Activated CD4-positive, CD25-positive, alpha-beta regulatory T cell (primary cell): ENCODE results near the gene F11.
"Not testable (repeated sequence)": the region's sequence is repeated elsewhere in the genome, so short reads cannot be mapped to it uniquely, and the experiment has no call there.

Experiments
- DNase-seq, 4 experiments: peaks; one replicate each; lab custom pipeline; 2025; lab: John Stamatoyannopoulos, UW

The F11 gene

DNA sequence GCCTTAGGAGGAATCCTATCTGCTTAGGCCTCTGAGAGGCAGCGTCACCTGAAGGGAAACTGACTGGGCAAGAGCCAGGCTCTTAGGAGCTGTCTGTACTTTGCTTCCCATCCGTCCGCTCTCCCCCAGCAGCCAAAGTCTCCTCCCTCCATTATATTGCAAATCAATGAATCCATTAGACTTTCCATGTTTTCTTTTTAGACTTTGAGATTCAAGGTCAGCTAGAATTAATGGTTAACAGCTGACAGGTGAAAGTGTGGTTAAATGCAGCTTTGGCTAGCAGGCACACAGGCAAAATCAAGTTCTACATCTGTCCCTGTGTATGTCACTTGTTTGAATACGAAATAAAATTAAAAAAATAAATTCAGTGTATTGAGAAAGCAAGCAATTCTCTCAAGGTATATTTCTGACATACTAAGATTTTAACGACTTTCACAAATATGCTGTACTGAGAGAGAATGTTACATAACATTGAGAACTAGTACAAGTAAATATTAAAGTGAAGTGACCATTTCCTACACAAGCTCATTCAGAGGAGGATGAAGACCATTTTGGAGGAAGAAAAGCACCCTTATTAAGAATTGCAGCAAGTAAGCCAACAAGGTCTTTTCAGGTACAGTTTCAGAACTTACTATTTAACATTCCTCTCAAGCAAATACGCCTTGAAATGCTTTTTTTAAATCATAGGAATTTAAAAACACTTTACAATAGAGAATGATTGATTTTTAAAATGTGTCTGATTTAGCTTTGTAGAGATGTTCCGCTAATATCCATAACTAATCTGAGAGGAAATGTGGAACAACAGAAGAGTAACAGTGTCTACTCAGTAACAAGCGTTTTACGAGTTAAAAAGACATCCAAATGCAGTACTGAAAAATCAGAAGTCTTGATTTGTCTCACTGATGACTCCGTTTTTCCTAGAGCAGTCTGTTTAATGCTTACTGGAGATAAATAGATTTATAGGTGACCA is at the start of gene F11:
F11 (plus strand) TSS at position 507 of the 970 bp plus-strand sequence. CDS start 948 bp downstream, outside the sequence.
- no peak for DNase-seq

DNA sequence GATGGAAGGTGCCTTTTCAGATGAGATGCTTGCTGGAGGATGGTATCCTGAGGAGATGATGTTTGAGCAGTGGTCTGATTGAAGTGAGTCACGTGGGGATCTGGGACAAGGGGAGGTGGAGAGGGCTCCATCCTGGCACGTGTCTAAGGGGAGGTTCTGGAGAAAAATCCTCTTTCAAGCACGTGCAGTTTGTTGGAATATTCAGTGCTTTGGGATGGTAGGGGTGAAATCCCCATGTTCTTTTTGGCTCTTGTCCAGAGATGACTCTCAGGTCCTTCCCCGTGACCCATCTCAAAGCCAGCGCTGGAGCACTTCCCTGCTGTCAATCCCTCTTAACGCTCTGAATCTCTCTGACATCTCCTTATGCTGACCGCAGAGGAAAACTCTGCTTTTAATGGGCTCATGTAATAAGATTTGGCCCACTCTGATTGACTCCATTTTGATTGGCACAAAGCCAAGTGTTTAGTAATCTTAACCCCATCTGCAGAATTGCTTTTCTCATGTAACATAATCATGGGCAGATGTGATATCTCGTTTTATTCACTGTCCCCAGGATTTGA is 49.4 kb upstream of the F11 start:
- no peak for DNase-seq

DNA sequence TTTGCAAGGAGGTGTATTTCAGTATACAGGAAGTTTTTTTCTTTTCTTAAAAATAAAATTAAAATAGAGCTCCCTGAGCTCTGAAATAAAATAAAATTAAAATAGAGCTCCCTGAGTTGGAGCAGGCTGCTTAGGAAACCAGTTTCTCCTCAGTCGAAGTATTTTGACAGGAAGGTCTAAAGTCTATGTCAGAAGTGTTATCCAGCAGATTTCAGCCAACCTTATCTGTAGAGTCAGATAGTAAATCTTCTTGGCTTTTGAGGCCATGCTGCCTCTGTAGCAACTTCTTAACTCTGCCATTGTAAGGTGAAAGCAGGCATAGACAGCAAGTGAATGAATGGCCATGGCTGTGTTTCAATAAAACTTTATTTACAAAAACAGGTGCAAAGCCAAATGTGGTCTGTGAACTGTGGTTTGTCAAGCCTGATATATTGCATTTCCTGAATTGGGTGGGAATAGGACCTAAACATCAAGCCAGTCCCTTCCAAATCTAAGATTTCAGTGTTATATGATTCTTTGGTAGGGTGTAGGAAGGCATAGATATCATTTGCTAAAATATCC is 48.2 kb upstream of the F11 start:
- no peak for DNase-seq

DNA sequence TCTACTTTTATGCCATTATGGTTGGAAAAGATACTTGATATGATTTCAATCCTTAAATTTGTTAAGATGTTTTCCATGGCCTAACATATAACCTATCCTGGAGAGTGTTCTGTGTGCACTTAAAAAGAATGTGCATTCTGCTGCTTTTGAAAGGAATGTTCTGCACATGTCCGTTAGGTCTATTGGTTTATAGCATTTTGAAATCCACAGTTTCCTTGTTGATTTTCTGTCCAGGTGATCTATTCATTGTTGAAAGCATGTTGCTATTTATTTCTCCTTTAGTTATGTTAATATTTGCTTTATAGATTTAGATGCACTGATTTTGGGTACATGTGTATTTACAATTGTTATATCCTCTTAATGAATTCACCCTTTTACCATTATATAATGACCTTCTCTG is 44.4 kb upstream of the F11 start:
- DNase-seq, result no peak

DNA sequence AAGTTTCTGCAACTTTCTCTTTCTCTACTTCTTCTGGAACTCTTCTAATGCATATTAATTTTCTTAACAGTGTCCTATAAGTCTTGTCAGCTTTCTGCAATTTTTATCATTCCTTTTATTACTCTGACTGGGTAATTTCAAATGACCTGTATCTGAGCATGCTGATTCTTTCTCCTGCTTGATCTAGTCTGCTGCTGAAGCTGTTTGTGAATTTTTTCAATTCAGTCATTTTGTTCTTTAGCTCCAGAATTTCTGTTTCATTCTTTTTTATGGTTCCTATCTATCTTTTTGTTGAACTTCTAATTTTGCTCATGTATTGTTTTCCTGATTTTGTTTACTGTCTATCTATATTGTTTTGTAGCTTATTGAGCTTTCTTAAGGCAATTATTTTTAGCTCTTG is 40.1 kb upstream of the F11 start:
- no peak for DNase-seq

DNA sequence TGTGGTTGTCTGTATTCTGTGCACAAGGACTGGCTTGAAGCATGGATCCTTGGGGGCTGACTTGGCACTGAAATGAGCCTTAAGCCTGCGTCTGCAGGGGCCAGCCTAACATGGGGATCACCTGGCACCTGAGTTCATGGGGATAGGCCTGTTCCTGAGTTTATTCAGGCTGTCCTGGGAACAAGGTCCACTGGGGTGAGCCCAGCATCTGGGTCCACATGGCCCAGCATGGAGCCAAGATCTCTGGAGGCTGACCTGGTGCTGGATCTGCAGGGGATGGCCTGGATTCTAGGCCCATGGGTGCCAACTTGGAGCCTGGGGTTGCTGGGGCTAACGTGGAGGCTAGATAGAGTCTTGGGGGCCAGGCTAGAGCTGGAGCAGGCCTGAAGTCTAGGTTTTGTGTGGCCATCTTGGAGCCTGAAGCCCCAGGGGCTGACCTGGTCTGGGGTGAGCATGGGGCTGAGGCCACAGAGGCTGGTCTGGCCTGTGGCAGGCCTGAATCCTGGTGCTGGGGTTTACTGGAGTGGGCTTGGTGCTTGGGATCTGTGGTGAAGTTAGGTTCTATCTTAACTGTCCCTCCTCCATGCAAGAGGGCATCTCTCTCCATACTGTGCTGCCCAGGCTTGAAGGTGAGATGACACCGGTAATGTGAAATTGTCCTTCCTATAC is 39.3 kb upstream of the F11 start:
- DNase-seq, result no peak

DNA sequence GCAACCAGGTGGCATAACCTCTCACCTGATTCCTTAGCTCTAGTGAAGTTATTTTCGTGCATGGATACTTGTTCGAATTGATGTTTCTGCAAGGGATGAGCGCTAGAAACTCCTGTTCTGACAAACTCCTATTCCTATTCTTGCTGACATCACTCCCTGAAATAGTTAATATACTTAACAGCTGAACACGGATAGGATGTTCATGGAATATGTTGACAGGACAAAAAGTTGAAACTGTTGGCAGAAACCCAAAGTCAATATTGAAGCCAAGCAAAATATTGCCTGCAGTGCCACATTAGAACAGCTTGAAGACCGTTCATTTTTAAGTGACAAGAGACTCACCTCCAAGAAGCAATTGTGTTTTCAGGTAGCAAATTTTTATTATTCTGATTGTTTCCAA is 38.8 kb upstream of the F11 start, which contains the start of gene KLKB1:
KLKB1 (plus strand) TSS at position 287 of the 400 bp plus-strand sequence. CDS start 689 bp downstream, outside the sequence.
- DNase-seq, result no peak

DNA sequence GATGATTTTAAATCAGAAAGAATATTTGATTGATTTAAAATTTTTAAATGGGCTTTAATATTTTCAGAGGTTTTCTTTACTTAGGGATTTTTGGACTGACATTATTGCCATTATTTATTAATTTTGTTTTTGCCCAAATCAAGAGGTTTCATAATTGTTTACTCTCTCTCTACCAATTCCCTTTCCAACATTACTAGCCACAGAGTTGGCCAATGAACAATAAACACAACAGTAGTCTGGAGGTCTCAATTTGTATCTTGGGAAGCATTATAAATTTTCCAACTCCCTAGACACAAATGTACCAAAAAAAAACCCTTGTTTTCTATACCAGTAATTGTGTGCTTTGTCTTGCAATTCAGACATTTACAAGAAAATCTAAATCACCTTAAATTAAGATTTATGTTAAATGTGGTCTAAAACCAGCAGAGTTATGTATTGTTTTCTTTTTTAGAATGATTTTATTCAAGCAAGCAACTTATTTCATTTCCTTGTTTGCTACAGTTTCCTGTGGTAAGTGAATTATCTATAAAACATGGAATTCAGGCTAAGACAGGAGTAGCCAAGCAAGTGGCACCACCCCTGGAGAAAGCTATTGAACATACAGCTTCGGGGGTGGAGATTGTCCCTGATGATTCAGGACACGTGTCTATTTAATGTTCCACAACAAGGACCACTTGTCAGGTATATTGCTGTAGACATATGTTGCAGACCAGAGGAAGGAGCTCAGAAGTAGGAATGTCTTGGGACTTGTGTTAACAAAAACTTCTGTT is 38.1 kb upstream of the F11 start:
- no peak for DNase-seq

DNA sequence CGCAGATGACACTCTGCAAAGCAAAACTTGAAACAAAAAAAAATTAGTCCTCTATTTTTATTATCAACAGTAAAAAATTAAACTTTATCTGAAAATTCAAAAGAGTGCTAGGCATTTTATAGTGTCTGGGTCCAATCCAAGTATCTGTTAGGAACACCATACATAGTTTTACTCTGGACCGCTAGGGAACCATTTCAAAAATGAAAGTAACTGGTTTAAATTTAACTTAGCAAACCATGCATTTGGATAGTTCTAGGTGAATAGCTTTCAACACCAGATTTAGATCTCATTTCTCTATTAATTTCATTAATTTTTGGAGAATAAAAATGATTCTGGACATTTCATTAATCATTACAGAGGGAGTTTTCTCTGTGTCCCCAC is 37.5 kb upstream of the F11 start:
- DNase-seq, result no peak

DNA sequence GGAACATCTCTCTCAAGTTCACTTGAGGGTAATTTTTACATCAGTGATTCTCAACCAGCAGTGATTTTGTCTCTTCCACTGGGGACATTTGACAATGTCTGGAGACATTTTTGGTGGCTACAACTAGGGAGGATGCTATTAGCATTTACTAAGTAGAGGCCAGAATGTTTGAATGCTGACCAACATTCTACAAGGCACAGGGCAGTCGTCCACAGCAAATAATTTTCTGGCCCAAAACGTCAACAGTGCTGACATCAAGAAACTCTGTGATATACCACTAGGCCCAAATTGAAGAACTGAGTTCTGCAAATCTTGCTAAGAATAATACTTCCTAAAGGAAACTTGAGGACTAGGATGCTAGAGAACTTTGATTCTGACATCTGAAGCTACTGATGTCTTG is 31.6 kb upstream of the F11 start:
- no peak for DNase-seq

DNA sequence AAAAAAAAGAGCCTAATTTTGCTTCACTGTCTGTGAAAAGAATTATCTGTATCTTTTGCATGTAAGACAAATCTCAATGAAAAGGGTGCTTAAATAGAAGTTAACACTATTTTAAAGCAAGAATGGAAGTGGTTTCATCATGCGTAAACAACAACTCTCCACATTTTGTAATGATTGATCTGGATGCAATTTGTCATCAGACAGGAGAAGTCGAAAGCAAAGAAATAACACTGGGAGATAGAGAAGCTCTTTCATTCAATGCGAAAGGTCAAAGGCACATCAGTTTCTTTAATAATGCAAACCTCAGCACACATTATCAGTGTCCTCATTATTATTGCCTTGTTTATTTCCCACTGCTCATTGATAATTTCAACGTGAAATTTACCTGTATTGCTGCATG is 29.9 kb upstream of the F11 start:
- no peak for DNase-seq

DNA sequence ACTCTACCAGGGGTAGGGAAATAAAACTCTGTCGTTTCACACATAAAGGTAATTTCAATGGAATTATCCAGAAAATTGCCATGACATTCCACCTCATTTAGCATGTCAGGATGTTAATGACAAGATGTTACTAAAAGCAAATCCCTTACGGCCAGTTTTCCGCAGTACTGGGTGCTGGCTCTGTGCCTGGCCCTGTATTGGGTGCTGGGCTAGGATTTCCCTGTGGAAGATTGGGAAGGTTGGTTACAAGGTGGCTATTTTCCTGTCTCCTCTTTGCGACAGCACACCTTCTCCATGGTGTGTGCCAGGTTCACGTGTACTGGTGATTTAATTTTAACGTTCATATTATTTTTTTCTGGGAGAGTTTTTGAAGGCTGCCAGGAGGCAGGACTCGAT is 25.5 kb upstream of the F11 start:
- DNase-seq, result no peak

DNA sequence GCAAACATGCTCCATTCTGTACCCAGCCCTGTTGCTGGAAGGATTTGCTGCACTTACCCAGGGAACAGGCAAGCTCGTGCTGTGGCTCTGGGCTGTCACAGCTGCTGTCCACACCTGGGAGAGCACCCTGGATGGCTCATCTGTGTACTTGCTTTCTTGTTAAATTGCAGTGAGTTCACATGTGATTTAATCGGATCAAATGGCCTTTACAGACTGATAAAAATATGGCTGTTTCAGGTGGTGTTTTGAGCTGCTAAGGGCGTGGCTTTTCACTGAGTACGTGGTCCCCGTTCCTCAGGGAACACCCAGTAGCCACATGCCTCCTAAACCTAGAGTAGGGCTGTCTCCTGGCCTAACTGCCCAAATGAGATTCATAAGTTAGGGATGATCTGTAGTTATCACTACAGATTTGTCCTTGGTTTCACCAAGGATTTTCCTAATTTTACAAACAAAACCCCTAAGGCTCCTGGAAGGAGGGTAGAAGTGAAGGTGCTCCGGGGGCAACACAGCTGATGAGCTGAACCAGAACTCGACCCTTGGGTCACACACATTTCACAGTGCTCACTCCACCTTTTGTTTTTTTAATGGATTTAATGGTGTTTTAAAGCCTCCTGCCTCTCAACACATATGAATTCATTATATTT is 25.0 kb upstream of the F11 start:
- DNase-seq, result no peak

DNA sequence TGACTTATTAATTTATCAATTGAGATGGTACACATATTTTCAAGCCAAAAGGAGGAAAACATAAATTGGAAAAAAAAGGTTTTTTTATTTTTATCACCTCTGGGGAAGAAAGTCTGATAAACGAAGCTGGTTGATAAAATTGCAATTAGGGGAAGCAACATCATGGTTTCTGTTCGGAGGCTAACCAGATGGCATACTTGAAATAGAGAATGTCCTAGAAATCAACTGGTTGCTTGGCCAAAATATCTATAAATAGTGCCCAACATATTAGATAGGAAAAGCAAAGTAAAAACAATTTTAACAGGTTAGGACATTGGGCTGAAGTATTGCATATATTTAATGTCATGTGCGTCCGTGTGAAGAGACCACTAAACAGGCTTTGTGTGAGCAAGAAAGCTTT is 24.4 kb upstream of the F11 start:
- no peak for DNase-seq

DNA sequence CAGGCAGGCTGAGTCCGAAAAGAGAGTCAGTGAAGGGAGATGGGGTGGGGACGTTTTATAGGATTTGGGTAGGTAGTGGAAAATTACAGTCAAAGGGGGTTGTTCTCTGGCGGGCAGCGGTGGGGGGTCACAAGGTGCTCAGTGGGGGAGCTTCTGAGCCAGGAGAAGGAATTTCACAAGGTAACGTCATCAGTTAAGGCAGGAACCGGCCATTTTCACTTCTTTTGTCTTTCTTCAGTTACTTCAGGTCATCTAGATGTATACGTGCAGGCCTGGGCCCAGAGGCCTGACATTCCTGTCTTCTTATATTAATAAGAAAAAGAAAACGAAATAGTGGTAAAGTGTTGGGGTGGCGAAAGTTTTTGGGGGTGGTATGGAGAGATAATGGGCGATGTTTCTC is 24.0 kb upstream of the F11 start:
- not testable (repeated sequence) for DNase-seq

DNA sequence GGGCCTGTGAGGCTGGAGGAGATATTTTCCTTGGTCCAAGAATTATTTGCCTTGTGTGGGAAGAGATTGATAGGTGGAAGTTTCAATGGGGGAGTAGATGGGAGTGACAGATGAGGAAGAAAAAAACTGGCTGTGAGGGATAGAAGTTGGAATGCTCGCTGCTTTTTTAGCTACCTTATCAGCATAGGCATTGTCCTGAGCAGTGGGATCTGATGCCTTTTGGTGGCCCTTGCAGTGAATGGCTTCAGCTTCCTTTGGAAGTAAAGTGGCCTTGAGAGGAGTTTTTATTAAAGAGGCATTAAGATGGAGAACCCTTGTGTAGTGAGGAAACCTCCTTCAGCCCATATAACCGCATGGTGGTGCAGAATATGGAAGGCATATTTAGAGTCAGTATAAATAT is 22.7 kb upstream of the F11 start:
- no peak for DNase-seq

DNA sequence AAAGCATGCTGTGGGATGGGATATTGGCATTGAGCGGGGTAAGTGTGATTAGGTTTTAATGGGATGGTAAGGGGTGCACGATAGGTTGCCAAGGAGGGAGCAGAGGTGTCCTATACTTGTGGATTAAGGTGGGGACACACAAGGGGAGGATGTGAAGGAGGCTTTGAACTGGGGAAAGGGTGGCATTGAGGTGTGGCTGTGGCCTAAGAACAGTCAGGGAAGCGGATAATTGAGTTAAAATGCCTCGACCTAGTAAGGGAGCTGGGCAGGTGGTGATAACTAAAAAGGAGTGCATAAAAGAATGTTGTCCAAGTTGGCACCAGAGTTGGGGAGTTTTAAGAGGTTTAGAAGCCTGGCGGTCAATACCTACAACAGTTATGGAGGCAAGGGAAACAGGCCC is 21.2 kb upstream of the F11 start:
- no peak for DNase-seq

DNA sequence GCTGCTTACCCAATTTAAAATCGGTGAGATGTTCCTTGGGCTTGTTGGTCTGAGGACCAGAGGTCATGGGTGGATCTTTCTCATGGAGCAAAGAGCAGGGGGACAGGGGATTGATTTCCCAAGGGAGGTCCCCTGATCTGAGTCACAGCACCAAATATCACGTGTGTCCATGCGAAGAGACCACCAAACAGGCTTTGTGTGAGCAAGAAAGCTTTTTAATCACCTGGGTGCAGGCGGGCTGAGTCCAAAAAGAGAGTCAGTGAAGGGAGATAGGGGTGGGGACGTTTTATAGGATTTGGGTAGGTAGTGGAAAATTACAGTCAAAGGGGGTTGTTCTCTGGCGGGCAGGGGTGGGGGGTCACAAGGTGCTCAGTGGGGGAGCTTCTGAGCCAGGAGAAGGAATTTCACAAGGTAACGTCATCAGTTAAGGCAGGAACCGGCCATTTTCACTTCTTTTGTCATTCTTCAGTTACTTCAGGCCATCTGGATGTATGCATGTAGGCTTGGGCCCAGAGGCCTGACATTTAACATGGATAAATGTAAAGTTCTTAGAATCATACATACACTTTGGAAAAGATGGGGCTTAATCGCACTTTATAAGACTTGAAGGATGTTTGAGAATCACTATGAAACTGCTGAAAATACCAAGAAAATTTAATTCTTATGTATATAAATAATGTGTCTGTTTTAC is 18.8 kb upstream of the F11 start:
- DNase-seq, result not testable (repeated sequence)

DNA sequence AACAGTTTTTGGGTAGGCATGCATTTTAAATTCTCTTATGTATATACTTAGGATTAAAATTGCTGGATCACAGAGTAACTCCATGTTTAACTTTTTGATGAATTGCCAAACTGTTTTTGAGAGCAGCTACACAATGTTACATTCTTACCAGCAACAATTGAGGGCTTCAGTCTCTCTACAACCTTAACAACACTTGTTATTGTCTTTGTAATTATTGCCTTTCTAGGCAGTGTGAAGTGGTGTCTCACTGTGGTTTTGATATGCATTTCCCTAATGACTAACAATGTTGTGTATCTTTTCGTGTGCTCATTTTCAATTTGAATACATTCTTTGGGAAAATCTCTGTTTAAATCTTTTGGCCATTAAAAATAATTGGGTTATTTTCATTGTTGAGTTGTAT is 17.3 kb upstream of the F11 start:
- DNase-seq, result no peak
